ENCODE measurements around the gene MTUS2. TPM values are rescaled to one million over a fixed set of nuclear protein-coding genes. Genes with fewer than 3 reads are reported as not detected.
A peak's percentile ranks its signal among the peaks of the same experiment; 100 is the strongest.
"Not testable (repeated sequence)": the region's sequence is repeated elsewhere in the genome, so short reads cannot be mapped to it uniquely, and the experiment has no call there.

The MTUS2 gene
- total RNA-seq, 6 experiments from 2014 or later, result 0.07 to 0.15 (median 0.14) TPM; not detected in 1

DNA sequence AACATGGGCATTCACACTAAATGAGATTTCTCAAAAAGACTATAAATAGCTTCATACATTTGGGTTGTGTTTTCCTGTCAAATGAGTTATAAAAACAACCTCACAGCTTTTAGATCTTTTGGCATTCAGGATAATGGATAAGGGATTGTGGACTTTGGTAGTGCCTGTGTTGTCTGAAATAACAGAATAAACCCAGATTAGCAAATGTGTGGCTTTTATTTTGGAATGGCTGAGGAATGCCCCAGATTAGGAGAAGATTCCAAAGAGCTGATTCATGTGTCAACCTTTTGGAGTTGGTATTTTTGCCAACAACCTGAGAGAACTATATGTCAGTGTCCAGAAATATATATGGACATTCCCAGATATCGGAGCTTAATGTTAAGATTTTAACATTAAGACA, 164.7 kb downstream of the MTUS2 start:
- Mint-ChIP-seq H3K9me3 (peaks cover 1% of the 10 kb centered on the region), H3K4me3 (no peak overlapping the region), H3K27ac (no peak overlapping the region), H3K4me1 (ENCODE audit: low read depth) (no peaks in the 10 kb centered on the region), H3K36me3 (ENCODE audit: low read depth) (no peaks in the 10 kb centered on the region), H3K27me3 (ENCODE audit: insufficient read depth) (no peaks in the 10 kb centered on the region; the same call in 1 of the 2 replicates)
- TF ChIP-seq, protein P1, sequence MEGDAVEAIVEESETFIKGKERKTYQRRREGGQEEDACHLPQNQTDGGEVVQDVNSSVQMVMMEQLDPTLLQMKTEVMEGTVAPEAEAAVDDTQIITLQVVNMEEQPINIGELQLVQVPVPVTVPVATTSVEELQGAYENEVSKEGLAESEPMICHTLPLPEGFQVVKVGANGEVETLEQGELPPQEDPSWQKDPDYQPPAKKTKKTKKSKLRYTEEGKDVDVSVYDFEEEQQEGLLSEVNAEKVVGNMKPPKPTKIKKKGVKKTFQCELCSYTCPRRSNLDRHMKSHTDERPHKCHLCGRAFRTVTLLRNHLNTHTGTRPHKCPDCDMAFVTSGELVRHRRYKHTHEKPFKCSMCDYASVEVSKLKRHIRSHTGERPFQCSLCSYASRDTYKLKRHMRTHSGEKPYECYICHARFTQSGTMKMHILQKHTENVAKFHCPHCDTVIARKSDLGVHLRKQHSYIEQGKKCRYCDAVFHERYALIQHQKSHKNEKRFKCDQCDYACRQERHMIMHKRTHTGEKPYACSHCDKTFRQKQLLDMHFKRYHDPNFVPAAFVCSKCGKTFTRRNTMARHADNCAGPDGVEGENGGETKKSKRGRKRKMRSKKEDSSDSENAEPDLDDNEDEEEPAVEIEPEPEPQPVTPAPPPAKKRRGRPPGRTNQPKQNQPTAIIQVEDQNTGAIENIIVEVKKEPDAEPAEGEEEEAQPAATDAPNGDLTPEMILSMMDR (IDR thresholded peaks at IDR 0.05), result no peak
- no peak for DNase-seq

DNA sequence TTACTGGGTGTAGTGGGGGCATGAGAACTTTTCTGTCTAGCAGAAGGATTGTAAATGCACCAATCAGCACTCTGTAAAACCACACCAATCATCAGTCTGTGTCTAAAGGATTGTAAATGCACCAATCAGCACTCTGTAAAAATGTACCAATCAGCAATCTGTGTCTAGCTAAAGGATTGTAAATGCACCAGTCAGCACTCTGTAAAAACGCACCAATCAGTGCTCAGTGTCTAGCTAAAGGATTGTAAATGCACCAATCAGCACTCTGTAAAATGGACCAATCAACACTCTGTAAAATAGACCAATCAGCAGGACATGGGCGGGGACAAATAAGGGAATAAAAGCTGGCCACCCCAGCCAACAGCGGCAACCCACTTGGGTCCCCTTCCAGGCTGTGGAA, 170.2 kb downstream of the MTUS2 start:
- not testable (repeated sequence) for DNase-seq; H3K27ac Mint-ChIP-seq; H3K4me3 Mint-ChIP-seq; H3K4me1 Mint-ChIP-seq (ENCODE audit: low read depth); H3K27me3 Mint-ChIP-seq (ENCODE audit: insufficient read depth); H3K36me3 Mint-ChIP-seq (ENCODE audit: low read depth); H3K9me3 Mint-ChIP-seq

DNA sequence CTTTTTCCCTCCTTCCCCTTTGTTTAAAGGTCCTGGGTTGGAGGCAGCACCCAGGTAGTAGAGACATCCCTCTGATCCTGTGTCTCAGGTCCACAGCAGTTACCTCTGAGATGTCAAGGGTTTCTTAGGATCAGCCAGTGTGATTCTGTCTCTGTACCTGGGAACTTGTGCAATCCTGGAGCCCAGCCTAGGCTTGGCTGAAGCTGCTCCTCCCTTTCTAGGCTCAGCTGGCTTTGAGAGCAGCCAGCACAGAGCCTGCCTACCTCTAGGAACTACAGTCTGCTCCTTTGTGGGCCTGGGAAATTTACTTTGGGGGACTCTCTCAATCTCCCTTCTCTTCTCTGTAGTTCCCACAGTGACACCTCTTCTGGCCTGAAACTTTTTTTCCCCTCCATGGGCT, 171.6 kb downstream of the MTUS2 start:
- H3K4me1 Mint-ChIP-seq (ENCODE audit: low read depth), result no peaks in the 10 kb centered on the region

DNA sequence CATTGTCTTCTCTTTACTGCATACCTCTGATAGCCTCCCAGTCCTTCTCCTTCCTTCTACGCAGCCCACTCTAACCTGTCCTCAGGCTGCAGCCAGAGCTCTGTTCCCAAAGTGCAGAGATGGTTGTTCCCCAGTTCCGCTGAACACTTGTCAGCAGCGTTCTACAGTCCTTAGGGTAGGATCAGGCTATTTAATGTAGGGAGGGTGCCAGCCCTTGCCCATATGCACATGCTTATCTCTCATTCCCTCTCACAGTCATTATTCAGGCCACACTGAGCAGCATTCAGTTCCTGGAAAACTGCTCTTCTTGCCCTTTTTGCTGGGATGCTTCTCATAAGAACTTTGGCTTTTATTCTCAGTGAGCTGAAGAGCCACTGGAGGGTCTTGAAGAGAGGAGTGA, 180.7 kb downstream of the MTUS2 start:
- TF ChIP-seq, protein P1 (IDR thresholded peaks at IDR 0.05), result no peak
- no peaks in the 10 kb centered on the region for H3K4me1 Mint-ChIP-seq (ENCODE audit: low read depth)

More for the DNA sequence above, 171.6 kb downstream of the MTUS2 start:
- no peak for DNase-seq
- Mint-ChIP-seq H3K4me3 (no peak overlapping the region), H3K9me3 (peaks cover 5% of the 10 kb centered on the region), H3K27ac (no peak overlapping the region), H3K27me3 (ENCODE audit: insufficient read depth) (no peaks in the 10 kb centered on the region; the same call in none of the 2 replicates), H3K36me3 (ENCODE audit: low read depth) (no peaks in the 10 kb centered on the region)
- TF ChIP-seq, protein P1 (IDR thresholded peaks at IDR 0.05), result no peak

DNA sequence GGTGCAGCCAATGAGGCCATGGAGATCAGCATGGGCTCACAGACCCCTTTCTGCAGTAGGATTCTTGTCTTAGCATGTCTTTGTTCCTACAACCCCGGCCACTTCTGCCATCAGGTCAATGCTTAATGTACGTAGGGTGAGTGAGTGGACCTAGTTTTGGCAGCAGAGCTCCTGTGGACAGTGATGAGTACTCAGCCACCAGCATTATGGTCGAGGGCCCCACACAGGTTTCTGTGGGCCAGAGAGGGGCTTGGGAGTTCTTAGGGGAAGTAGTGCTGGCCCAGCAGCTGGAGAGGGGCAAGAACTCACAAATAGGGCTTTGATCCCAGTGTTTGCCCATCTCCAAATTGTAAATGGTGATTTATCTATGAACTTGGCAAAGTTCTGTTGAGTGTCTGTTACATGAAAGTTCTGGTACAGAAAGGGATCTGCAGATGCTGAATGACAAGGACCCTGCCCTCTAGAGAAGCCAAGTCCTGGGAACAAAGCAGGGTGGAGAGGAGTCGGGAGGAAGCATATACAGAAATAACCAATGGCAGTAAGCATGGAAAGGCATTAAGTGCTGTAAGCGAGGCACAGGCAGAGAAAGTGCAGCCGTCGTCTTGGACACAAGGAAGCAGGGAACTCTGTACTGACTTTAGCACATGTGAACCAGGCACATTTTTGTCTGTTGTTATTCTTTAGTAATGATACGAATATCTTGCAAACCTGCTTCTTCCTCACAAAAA, 185.1 kb downstream of the MTUS2 start:
- no peak overlapping the region for H3K4me3 Mint-ChIP-seq
- peaks cover 4% of the 10 kb centered on the region for H3K27me3 Mint-ChIP-seq (ENCODE audit: insufficient read depth)
- no peaks in the 10 kb centered on the region for H3K4me1 Mint-ChIP-seq (ENCODE audit: low read depth)
- no peaks in the 10 kb centered on the region for H3K36me3 Mint-ChIP-seq (ENCODE audit: low read depth)
- DNase-seq, result no peak
- no peaks in the 10 kb centered on the region for H3K9me3 Mint-ChIP-seq
- no peak overlapping the region for H3K27ac Mint-ChIP-seq
- TF ChIP-seq, protein P1 (IDR thresholded peaks at IDR 0.05), result no peak

More for the DNA sequence above, 180.7 kb downstream of the MTUS2 start:
- Mint-ChIP-seq H3K9me3 (no peaks in the 10 kb centered on the region; the same call in 1 of the 2 replicates), H3K36me3 (ENCODE audit: low read depth) (no peaks in the 10 kb centered on the region), H3K27ac (no peak overlapping the region), H3K4me3 (no peak overlapping the region), H3K27me3 (ENCODE audit: insufficient read depth) (peaks cover 3% of the 10 kb centered on the region)
- no peak for DNase-seq

DNA sequence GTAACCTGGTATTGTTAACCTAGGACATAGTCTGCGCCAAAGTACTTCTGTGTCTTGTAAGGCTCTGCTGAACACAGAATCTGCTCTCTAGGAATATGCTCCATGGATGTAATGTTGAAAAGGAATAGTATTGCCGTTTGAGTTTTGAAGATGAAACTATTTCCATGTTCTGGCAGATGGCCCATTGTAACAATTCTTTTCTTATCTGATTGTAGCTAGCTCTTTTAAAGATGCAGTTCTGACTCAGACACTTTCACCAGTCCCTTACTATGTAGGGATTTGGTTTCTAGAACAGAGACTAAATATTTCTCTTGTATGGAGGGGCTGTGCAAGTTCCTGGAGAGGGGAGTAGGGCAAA, 185.6 kb downstream of the MTUS2 start:
- Mint-ChIP-seq H3K27ac (no peak overlapping the region), H3K36me3 (ENCODE audit: low read depth) (no peaks in the 10 kb centered on the region), H3K4me3 (no peak overlapping the region), H3K9me3 (no peaks in the 10 kb centered on the region), H3K4me1 (ENCODE audit: low read depth) (no peaks in the 10 kb centered on the region), H3K27me3 (ENCODE audit: insufficient read depth) (peaks cover 4% of the 10 kb centered on the region)
- TF ChIP-seq, protein P1 (IDR thresholded peaks at IDR 0.05), result no peak
- DNase-seq, result peak; percentile 10

Measured in HFFc6 (cell line).